Endothelial cell (in vitro differentiated cells): ENCODE results near the gene RBM19. TPM values are rescaled to one million over a fixed set of nuclear protein-coding genes. Genes with fewer than 3 reads are reported as not detected.

Experiments used
- DNase-seq: peaks from one replicate; pipeline ENCODE4 v3.0.0; 2021; ENCODE audit warnings: low spot score
- H3K27ac Mint-ChIP-seq: one replicate; pipeline ENCODE4 v1.8.0; 2021; ENCODE audit warnings: mixed read lengths, inconsistent platforms; ENCODE audit not compliant: unreplicated experiment
- H3K27me3 Mint-ChIP-seq: one replicate; pipeline ENCODE4 v1.8.0; 2021; ENCODE audit warnings: mild to moderate bottlenecking, moderate library complexity, mixed read lengths, inconsistent platforms; ENCODE audit not compliant: unreplicated experiment
- H3K36me3 Mint-ChIP-seq: one replicate; pipeline ENCODE4 v1.8.0; 2021; ENCODE audit warnings: mild to moderate bottlenecking, low read depth, mixed read lengths, inconsistent platforms; ENCODE audit not compliant: unreplicated experiment
- H3K4me1 Mint-ChIP-seq: one replicate; pipeline ENCODE4 v1.8.0; 2021; ENCODE audit warnings: mild to moderate bottlenecking, mixed read lengths, inconsistent platforms; ENCODE audit not compliant: unreplicated experiment
- H3K4me3 Mint-ChIP-seq: one replicate; pipeline ENCODE4 v1.8.0; 2021; ENCODE audit warnings: mild to moderate bottlenecking, mixed read lengths, inconsistent platforms; ENCODE audit not compliant: unreplicated experiment
- H3K9me3 Mint-ChIP-seq: one replicate; pipeline ENCODE4 v1.8.0; 2021; ENCODE audit warnings: mixed read lengths, inconsistent platforms; ENCODE audit not compliant: unreplicated experiment
- CTCF ChIP-seq: fragments of 200-600 bp; sonication (generic); IDR thresholded peaks from one replicate; pipeline ENCODE4 v1.5.0; 2021; ENCODE audit warnings: antibody characterized with exemption; ENCODE audit not compliant: unreplicated experiment
- total RNA-seq: library from RNA; stranded (reverse); fragmentation: NEBNext Ultra II Directional; extraction: Animal tissue kit (Norgen Biotek cat#: 25700); gene quantifications from one replicate; pipeline ENCODE4 v1.2.1, GENCODE V29; 2021; ENCODE audit not compliant: unreplicated experiment

RBM19 gene
- total RNA-seq, 1 donor from 2014 or later, result 27.4 TPM

DNA sequence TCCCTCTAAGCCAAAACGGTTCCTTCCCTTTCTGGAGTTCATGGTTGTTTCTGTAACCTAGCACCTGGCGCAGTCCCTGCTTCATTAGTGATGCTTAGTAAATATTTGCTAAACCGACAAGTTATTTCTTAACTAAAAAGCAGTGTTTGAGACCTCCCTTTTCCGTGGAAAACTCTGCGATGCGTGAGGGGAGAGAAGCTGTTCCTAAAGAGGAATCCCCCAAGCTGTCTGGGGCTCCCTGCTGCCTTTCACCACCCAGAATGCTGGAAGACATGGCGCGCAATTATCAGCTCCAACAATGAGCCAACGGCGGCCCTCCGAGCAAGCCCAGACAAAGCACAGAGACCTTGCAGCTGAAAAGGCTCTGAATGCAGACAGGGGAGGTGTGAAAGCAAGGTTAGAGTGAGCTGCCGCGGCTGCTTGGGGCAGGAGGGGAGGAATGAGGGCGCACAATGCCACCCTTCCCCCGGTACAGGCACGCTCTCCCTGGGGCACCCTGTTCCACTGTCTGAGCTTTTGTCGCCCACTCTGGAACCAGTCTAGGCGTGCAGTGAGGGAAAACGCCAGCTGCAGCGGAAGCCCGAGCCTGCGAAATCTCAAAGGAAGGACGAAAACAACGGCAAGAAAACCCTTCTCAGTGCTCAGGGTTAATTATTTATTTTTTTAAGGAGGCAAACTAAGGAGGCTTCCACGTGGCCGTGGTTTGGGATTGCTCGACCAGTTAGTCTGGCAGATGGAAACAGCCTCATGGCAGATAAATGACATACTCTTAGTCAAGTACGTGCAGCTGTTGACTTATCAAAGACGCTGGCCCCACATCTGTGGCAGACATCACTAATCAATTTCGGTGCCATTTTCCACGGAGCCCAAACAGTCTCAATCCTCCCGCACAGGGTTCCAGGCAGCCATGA, 66.3 kb downstream of the RBM19 start:
- H3K36me3 Mint-ChIP-seq, result peaks cover 5% of the 10 kb centered on the region
- no peak overlapping the region for H3K4me3 Mint-ChIP-seq
- DNase-seq, result no peak
- H3K27ac Mint-ChIP-seq, result peak overlapping the region; percentile 36
- H3K9me3 Mint-ChIP-seq, result no peaks in the 10 kb centered on the region
- H3K27me3 Mint-ChIP-seq, result no peaks in the 10 kb centered on the region
- no peak for TF ChIP-seq CTCF
- H3K4me1 Mint-ChIP-seq, result no peaks in the 10 kb centered on the region

DNA sequence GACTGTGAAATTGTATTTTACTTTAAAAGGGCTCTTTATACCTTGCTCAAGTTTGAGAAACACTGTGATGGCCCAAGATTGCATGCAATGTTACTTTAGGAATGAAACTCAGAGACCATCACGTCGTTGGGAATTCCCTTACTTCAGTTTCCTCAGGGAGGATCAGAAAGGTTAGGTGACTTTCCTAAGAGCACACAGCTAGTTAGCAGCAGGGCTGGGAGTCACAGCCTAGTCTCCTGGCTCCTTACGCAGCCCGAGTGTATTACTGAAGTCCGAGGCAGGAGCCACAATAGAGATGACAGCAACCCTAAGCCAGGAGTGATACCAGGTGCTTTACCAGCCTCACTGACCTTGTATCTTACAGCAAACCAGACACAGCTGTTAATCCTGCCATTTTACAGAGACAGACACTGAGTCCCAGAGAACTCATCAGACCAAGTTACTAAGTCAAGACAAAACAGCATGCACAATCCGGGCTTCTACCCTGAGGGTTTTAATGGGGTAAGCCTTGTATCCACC, 67.0 kb downstream of the RBM19 start:
- no peak for DNase-seq
- peak overlapping the region; percentile 36 for H3K27ac Mint-ChIP-seq

GRCh38 chr12:113898466-113898865, 67.7 kb downstream of the RBM19 start:
- no peaks in the 10 kb centered on the region for H3K27me3 Mint-ChIP-seq

More for the DNA sequence above, 67.0 kb downstream of the RBM19 start:
- no peak overlapping the region for H3K4me3 Mint-ChIP-seq
- H3K9me3 Mint-ChIP-seq, result no peaks in the 10 kb centered on the region
- no peaks in the 10 kb centered on the region for H3K4me1 Mint-ChIP-seq
- TF ChIP-seq CTCF, result no peak
- no peaks in the 10 kb centered on the region for H3K27me3 Mint-ChIP-seq
- peaks cover 5% of the 10 kb centered on the region for H3K36me3 Mint-ChIP-seq

GRCh38 chr12:113897406-113897805, 68.7 kb downstream of the RBM19 start:
- H3K36me3 Mint-ChIP-seq, result no peaks in the 10 kb centered on the region
- H3K9me3 Mint-ChIP-seq, result no peaks in the 10 kb centered on the region
- H3K27me3 Mint-ChIP-seq, result no peaks in the 10 kb centered on the region
- DNase-seq, result no peak
- TF ChIP-seq CTCF, result no peak
- H3K27ac Mint-ChIP-seq, result no peak overlapping the region
- no peak overlapping the region for H3K4me3 Mint-ChIP-seq
- no peaks in the 10 kb centered on the region for H3K4me1 Mint-ChIP-seq

More at GRCh38 chr12:113898466-113898865, 67.7 kb downstream of the RBM19 start:
- Mint-ChIP-seq H3K36me3 (peaks cover 5% of the 10 kb centered on the region), H3K27ac (no peak overlapping the region), H3K9me3 (no peaks in the 10 kb centered on the region), H3K4me3 (no peak overlapping the region), H3K4me1 (no peaks in the 10 kb centered on the region)
- no peak for DNase-seq
- TF ChIP-seq CTCF, result no peak

- H3K36me3 Mint-ChIP-seq, result no peaks in the 10 kb centered on the region
- no peak for DNase-seq
Measured at GRCh38 chr12:113896841-113897240, 69.3 kb downstream of the RBM19 start.

More at GRCh38 chr12:113896841-113897240, 69.3 kb downstream of the RBM19 start:
- Mint-ChIP-seq H3K4me3 (no peak overlapping the region), H3K27me3 (no peaks in the 10 kb centered on the region), H3K9me3 (no peaks in the 10 kb centered on the region), H3K27ac (no peak overlapping the region), H3K4me1 (no peaks in the 10 kb centered on the region)
- TF ChIP-seq CTCF, result no peak
